Type B pancreatic cell (in vitro differentiated cells): ENCODE data around the gene ZNF438. TPM values are rescaled to one million over a fixed set of nuclear protein-coding genes. Genes with fewer than 3 reads are reported as not detected.

Experiments used
- DNase-seq: peaks from one replicate; pipeline ENCODE4 v3.0.0; 2021; ENCODE audit warnings: mixed read lengths; ENCODE audit not compliant: unreplicated experiment; ENCODE audit errors: extremely low spot score
- H3K27ac Mint-ChIP-seq: 2 replicates; pipeline ENCODE4 v1.8.0; 2021; ENCODE audit warnings: mild to moderate bottlenecking, mixed read lengths
- H3K27me3 Mint-ChIP-seq: 2 replicates; pipeline ENCODE4 v1.8.0; 2021; ENCODE audit warnings: mixed read lengths
- H3K36me3 Mint-ChIP-seq: 2 replicates; pipeline ENCODE4 v1.8.0; 2021; ENCODE audit warnings: mixed read lengths
- H3K4me1 Mint-ChIP-seq: one replicate; pipeline ENCODE4 v1.8.0; 2021; ENCODE audit warnings: mixed read lengths; ENCODE audit not compliant: unreplicated experiment
- H3K4me3 Mint-ChIP-seq: 2 replicates; pipeline ENCODE4 v1.8.0; 2021; ENCODE audit warnings: mild to moderate bottlenecking, mixed read lengths
- H3K9me3 Mint-ChIP-seq: 2 replicates; pipeline ENCODE4 v1.8.0; 2021; ENCODE audit warnings: mixed read lengths
- CTCF ChIP-seq: fragments of 200-600 bp; sonication (generic); conservative IDR thresholded peaks from 2 replicates; pipeline ENCODE4 v1.5.0; 2021; ENCODE audit warnings: antibody characterized with exemption, mild to moderate bottlenecking
- total RNA-seq: library from RNA; stranded (reverse); gene quantifications from 2 replicates; pipeline ENCODE4 v1.2.1, GENCODE V29; 2021; ENCODE audit warnings: low replicate concordance

The ZNF438 gene
- total RNA-seq, 1 donor from 2014 or later: 3.7 TPM

DNA sequence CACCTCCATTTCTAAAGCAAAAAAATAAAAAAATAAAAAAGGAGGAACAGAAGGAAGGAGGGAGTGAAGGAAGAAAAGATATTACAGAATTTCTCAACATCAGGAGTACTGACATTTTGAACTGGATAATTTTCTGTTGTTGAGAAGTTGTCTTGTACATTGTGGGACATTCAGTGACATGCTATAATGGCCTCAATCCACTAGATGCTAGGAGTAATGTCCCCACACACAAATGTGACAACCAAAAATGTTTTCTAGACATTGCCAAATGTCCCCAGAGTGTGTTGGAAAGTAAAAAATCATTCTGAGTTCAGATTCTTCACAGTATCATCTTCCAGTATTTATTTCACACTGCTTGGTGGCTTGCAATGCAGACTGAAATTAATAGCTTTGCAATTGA lies 6.5 kb downstream of the ZNF438 start:
- H3K4me1 Mint-ChIP-seq: peaks cover 11% of the 10 kb centered on the region
- no peak overlapping the region for H3K27ac Mint-ChIP-seq
- no peak for TF ChIP-seq CTCF
- H3K4me3 Mint-ChIP-seq: no peak overlapping the region
- H3K36me3 Mint-ChIP-seq: no peaks in the 10 kb centered on the region
- H3K27me3 Mint-ChIP-seq: no peaks in the 10 kb centered on the region
- H3K9me3 Mint-ChIP-seq: peaks cover 3% of the 10 kb centered on the region
- no peak for DNase-seq

GRCh38 chr10:31023558-31023957 lies 8.1 kb downstream of the ZNF438 start:
- no peaks in the 10 kb centered on the region for H3K27me3 Mint-ChIP-seq
- peaks cover 3% of the 10 kb centered on the region for H3K9me3 Mint-ChIP-seq
- H3K4me1 Mint-ChIP-seq: peaks cover 10% of the 10 kb centered on the region
- H3K36me3 Mint-ChIP-seq: no peaks in the 10 kb centered on the region
- no peak overlapping the region for H3K4me3 Mint-ChIP-seq
- DNase-seq: no peak
- TF ChIP-seq CTCF: no peak
- H3K27ac Mint-ChIP-seq: no peak overlapping the region

- peaks cover 11% of the 10 kb centered on the region for H3K4me1 Mint-ChIP-seq
These were observed 11.5 kb downstream of the ZNF438 start for GRCh38 chr10:31020209-31020608.

GRCh38 chr10:31018962-31019361 lies 12.7 kb downstream of the ZNF438 start:
- TF ChIP-seq CTCF: no peak
- Mint-ChIP-seq H3K4me1 (peaks cover 13% of the 10 kb centered on the region), H3K27me3 (no peaks in the 10 kb centered on the region), H3K27ac (no peak overlapping the region), H3K4me3 (no peak overlapping the region), H3K36me3 (no peaks in the 10 kb centered on the region), H3K9me3 (peaks cover 3% of the 10 kb centered on the region)
- DNase-seq: no peak

More at GRCh38 chr10:31020209-31020608, 11.5 kb downstream of the ZNF438 start:
- Mint-ChIP-seq H3K4me3 (no peak overlapping the region), H3K27me3 (no peaks in the 10 kb centered on the region), H3K36me3 (no peaks in the 10 kb centered on the region), H3K9me3 (peaks cover 3% of the 10 kb centered on the region), H3K27ac (no peak overlapping the region)
- DNase-seq: no peak
- no peak for TF ChIP-seq CTCF

DNA sequence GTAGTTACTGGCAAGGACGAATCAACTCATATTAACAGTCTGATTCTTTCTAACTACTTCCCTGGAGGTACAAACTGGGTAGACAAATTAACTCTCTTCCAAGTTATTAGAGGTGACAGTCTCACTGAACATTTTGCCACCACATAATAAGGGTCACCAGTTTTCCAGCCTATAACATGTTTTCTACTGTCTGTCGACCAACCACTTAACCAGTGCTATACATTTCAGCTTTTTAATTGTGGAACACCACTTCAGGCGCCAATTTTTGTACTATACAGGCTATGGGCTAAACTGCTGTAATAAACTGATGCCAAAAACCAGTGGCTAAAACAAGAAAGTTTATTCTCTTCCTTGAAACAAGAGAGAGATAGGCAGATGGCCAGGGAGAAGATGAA lies 13.3 kb downstream of the ZNF438 start:
- Mint-ChIP-seq H3K9me3 (no peaks in the 10 kb centered on the region), H3K4me3 (no peak overlapping the region), H3K27ac (no peak overlapping the region), H3K27me3 (no peaks in the 10 kb centered on the region), H3K4me1 (peaks cover 19% of the 10 kb centered on the region), H3K36me3 (no peaks in the 10 kb centered on the region)
- DNase-seq: no peak
- no peak for TF ChIP-seq CTCF
